Measurements from ENCODE around the gene TM9SF3. TPM values are rescaled to one million over a fixed set of nuclear protein-coding genes. Genes with fewer than 3 reads are reported as not detected.
A peak's percentile ranks its signal among the peaks of the same experiment; 100 is the strongest.

The TM9SF3 gene
- 72.5 and 82.7 TPM in 2 replicates for total RNA-seq (2014; rRNA removed; shearing (Covaris generic))
- polyA plus RNA-seq (2016; fragmentation: Nextera tagmentation; extraction: Ambion mirVana) = 32.6 and 37.3 TPM in 2 replicates
- long read RNA-seq, full-length matches to known transcripts = 1 of 5 reads
- long read RNA-seq, partial matches to known transcripts = 2 of 5 reads
- long read RNA-seq, other reads (novel, unspliced or antisense) = 2 of 5 reads

DNA sequence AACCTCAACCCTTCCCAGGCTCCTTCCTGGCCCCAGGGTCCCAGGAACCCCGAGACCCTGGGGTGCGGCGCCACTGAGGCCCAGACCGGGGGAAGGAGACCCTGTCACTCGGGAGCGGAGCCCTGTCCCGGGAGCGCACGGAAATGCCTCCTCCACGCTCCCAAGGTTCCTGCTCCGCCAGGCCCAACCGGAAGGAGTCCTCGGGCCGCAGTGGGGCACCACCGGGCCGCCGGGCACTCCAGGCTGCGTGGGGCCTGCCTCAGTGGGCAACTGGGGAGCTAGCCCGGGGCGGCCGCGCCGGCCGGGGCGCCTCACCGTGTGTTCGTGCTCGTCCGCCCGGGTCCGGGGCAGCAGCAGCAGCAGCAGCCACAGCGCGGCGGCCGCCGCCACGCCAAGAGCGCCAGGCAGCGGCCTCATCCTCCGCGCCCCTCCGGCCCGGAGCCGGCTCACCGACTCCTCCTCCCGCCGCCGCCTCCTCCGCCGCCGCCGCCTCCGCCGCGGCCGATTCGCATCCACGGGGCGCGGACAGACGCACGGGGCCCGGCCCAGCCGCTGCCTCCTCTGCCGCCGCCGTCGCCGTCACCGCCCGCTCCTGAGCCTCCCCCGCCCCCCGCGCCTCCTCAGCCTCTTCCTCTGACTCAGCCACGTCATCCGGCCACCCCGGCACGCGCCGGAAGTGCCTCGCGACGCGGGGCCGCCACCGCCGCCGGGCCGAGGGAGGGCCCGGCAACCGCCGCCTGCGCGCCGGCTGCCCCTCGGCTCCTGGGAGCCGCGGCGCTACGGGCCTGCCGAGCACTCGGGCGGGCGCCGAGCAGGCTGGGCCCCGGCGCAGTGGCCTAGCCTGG, at the start of gene TM9SF3:
Gene TM9SF3, minus strand, starts transcription at position 594 of the 845 bp plus-strand sequence. Its CDS starts 177 bp downstream, at position 417.
- peaks cover 3% of the 10 kb centered on the region; the same call in 1 of the 3 replicates for H3K36me3 Mint-ChIP-seq (ENCODE audit: low read depth)
- Histone ChIP-seq H3K27me3 (ENCODE audit: insufficient read depth) (no peaks in the 10 kb centered on the region), H3K36me3 (ENCODE audit: insufficient read depth) (no peaks in the 10 kb centered on the region), H3K27ac (ENCODE audit: low read depth) (peak within 1 kb of the TSS; percentile 68), H3K79me2 (replicated peaks; ENCODE audit: insufficient read depth) (peaks cover 47% of the 10 kb centered on the region), H3F3A (replicated peaks; ENCODE audit: low read depth) (peaks cover 4% of the 10 kb centered on the region; the same call in 1 of the 2 replicates), H3K4me3 (peak within 1 kb of the TSS; percentile 92), H3K4me1 (ENCODE audit: insufficient read depth) (peaks cover 34% of the 10 kb centered on the region), H3K9me2 (ENCODE audit: insufficient read depth) (no peaks in the 10 kb centered on the region), H4K20me1 (replicated peaks; ENCODE audit: insufficient read depth) (peaks cover 27% of the 10 kb centered on the region), H3K4me2 (peak within 1 kb of the TSS; percentile 96), H2AFZ (peak within 1 kb of the TSS; percentile 48)
- TF ChIP-seq, protein P1, sequence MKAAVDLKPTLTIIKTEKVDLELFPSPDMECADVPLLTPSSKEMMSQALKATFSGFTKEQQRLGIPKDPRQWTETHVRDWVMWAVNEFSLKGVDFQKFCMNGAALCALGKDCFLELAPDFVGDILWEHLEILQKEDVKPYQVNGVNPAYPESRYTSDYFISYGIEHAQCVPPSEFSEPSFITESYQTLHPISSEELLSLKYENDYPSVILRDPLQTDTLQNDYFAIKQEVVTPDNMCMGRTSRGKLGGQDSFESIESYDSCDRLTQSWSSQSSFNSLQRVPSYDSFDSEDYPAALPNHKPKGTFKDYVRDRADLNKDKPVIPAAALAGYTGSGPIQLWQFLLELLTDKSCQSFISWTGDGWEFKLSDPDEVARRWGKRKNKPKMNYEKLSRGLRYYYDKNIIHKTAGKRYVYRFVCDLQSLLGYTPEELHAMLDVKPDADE (IDR thresholded peaks at IDR 0.05) = peak; percentile 63; the same call in 1 of the 2 replicates
- peak; percentile 88 for TF ChIP-seq CREB1 (CRISPR knock-in tag; IDR thresholded peaks at IDR 0.05; ENCODE audit: low read depth)
- TF ChIP-seq, protein P2, sequence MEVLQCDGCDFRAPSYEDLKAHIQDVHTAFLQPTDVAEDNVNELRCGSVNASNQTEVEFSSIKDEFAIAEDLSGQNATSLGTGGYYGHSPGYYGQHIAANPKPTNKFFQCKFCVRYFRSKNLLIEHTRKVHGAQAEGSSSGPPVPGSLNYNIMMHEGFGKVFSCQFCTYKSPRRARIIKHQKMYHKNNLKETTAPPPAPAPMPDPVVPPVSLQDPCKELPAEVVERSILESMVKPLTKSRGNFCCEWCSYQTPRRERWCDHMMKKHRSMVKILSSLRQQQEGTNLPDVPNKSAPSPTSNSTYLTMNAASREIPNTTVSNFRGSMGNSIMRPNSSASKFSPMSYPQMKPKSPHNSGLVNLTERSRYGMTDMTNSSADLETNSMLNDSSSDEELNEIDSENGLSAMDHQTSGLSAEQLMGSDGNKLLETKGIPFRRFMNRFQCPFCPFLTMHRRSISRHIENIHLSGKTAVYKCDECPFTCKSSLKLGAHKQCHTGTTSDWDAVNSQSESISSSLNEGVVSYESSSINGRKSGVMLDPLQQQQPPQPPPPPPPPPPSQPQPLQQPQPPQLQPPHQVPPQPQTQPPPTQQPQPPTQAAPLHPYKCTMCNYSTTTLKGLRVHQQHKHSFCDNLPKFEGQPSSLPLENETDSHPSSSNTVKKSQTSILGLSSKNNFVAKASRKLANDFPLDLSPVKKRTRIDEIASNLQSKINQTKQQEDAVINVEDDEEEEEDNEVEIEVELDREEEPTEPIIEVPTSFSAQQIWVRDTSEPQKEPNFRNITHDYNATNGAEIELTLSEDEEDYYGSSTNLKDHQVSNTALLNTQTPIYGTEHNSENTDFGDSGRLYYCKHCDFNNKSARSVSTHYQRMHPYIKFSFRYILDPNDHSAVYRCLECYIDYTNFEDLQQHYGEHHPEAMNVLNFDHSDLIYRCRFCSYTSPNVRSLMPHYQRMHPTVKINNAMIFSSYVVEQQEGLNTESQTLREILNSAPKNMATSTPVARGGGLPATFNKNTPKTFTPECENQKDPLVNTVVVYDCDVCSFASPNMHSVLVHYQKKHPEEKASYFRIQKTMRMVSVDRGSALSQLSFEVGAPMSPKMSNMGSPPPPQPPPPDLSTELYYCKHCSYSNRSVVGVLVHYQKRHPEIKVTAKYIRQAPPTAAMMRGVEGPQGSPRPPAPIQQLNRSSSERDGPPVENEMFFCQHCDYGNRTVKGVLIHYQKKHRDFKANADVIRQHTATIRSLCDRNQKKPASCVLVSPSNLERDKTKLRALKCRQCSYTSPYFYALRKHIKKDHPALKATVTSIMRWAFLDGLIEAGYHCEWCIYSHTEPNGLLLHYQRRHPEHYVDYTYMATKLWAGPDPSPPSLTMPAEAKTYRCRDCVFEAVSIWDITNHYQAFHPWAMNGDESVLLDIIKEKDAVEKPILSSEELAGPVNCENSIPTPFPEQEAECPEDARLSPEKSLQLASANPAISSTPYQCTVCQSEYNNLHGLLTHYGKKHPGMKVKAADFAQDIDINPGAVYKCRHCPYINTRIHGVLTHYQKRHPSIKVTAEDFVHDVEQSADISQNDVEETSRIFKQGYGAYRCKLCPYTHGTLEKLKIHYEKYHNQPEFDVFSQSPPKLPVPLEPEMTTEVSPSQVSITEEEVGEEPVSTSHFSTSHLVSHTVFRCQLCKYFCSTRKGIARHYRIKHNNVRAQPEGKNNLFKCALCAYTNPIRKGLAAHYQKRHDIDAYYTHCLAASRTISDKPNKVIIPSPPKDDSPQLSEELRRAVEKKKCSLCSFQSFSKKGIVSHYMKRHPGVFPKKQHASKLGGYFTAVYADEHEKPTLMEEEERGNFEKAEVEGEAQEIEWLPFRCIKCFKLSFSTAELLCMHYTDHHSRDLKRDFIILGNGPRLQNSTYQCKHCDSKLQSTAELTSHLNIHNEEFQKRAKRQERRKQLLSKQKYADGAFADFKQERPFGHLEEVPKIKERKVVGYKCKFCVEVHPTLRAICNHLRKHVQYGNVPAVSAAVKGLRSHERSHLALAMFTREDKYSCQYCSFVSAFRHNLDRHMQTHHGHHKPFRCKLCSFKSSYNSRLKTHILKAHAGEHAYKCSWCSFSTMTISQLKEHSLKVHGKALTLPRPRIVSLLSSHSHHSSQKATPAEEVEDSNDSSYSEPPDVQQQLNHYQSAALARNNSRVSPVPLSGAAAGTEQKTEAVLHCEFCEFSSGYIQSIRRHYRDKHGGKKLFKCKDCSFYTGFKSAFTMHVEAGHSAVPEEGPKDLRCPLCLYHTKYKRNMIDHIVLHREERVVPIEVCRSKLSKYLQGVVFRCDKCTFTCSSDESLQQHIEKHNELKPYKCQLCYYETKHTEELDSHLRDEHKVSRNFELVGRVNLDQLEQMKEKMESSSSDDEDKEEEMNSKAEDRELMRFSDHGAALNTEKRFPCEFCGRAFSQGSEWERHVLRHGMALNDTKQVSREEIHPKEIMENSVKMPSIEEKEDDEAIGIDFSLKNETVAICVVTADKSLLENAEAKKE (CRISPR knock-in tag; IDR thresholded peaks at IDR 0.05) = no peak
- TF ChIP-seq ZNF114 (CRISPR knock-in tag; IDR thresholded peaks at IDR 0.05) = no peak
- TF ChIP-seq NANOG (IDR thresholded peaks at IDR 0.05; ENCODE audit: borderline replicate concordance) = no peak
- TF ChIP-seq, protein P3, sequence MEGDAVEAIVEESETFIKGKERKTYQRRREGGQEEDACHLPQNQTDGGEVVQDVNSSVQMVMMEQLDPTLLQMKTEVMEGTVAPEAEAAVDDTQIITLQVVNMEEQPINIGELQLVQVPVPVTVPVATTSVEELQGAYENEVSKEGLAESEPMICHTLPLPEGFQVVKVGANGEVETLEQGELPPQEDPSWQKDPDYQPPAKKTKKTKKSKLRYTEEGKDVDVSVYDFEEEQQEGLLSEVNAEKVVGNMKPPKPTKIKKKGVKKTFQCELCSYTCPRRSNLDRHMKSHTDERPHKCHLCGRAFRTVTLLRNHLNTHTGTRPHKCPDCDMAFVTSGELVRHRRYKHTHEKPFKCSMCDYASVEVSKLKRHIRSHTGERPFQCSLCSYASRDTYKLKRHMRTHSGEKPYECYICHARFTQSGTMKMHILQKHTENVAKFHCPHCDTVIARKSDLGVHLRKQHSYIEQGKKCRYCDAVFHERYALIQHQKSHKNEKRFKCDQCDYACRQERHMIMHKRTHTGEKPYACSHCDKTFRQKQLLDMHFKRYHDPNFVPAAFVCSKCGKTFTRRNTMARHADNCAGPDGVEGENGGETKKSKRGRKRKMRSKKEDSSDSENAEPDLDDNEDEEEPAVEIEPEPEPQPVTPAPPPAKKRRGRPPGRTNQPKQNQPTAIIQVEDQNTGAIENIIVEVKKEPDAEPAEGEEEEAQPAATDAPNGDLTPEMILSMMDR (conservative IDR thresholded peaks at IDR 0.05; ENCODE audit: low read depth in 2 of 2) = no peak
- TF ChIP-seq POLR2AphosphoS5 (IDR thresholded peaks at IDR 0.05; ENCODE audit: low read depth) = peak; percentile 56
- no peak for TF ChIP-seq JUNB (IDR thresholded peaks at IDR 0.05; ENCODE audit: unreplicated experiment)
- no peak for TF ChIP-seq EZH2 (IDR thresholded peaks at IDR 0.05; ENCODE audit: low read depth, unreplicated experiment)
- peak within 1 kb of the TSS; percentile 98 for H3K27ac Mint-ChIP-seq
- peak; percentile 86 for ATAC-seq
- DNase-seq (ENCODE audit: low spot score) = peak; percentile 93
- peaks cover 2% of the 10 kb centered on the region for H3K27me3 Mint-ChIP-seq (ENCODE audit: insufficient read depth, low read depth, poor library complexity)
- no peaks in the 10 kb centered on the region for H3K9me3 Mint-ChIP-seq
- peaks cover 18% of the 10 kb centered on the region for H3K4me1 Mint-ChIP-seq
- no peak within 1 kb of the TSS; the same call in 1 of the 3 replicates for H3K4me3 Mint-ChIP-seq

All from GM23338 (cell line).